Smooth muscle cell (in vitro differentiated cells): ENCODE results near the gene GP1BB. TPM values are rescaled to one million over a fixed set of nuclear protein-coding genes. Genes with fewer than 3 reads are reported as not detected.
"Not testable (repeated sequence)": the region's sequence is repeated elsewhere in the genome, so short reads cannot be mapped to it uniquely, and the experiment has no call there.

Experiments used
- DNase-seq: peaks from one replicate; lab custom pipeline; 2025; ENCODE audit not compliant: unreplicated experiment; lab: John Stamatoyannopoulos, UW
- H2AFZ ChIP-seq: fragments of 200-600 bp; sonication (generic); 2 replicates; pipeline ENCODE4 v1.6.0; 2016; ENCODE audit warnings: antibody characterized with exemption, low read depth, mild to moderate bottlenecking
- H3F3A ChIP-seq: fragments of 200-600 bp; sonication (generic); 2 replicates; pipeline ENCODE4 v1.6.0; 2017; ENCODE audit warnings: antibody characterized with exemption, low read depth
- H3K27ac ChIP-seq: fragments of 200-600 bp; sonication (generic); 2 replicates; pipeline ENCODE4 v1.5.1; 2016; ENCODE audit warnings: low read depth, mild to moderate bottlenecking
- H3K27me3 ChIP-seq: fragments of 200-600 bp; sonication (generic); 2 replicates; pipeline ENCODE4 v1.6.1; 2016; ENCODE audit warnings: low read depth, mild to moderate bottlenecking
- H3K36me3 ChIP-seq: fragments of 200-600 bp; sonication (generic); 2 replicates; pipeline ENCODE4 v1.5.1; 2016; ENCODE audit warnings: low read depth
- H3K4me1 ChIP-seq: fragments of 200-600 bp; sonication (generic); 2 replicates; pipeline ENCODE4 v1.5.1; 2016; ENCODE audit warnings: low read depth
- H3K4me2 ChIP-seq: fragments of 200-600 bp; sonication (generic); 2 replicates; pipeline ENCODE4 v1.6.0; 2016; ENCODE audit warnings: mild to moderate bottlenecking
- H3K4me3 ChIP-seq: fragments of 200-600 bp; sonication (generic); 2 replicates; pipeline ENCODE4 v1.5.1; 2016; ENCODE audit warnings: mild to moderate bottlenecking
- H3K79me2 ChIP-seq: fragments of 200-600 bp; sonication (generic); 2 replicates; pipeline ENCODE4 v1.6.0; 2016; ENCODE audit warnings: low read depth, mild to moderate bottlenecking
- H3K9ac ChIP-seq: fragments of 200-600 bp; sonication (generic); 2 replicates; pipeline ENCODE4 v1.6.0; 2016; ENCODE audit warnings: low read depth
- H3K9me3 ChIP-seq: fragments of 200-600 bp; sonication (generic); replicated peaks from 2 replicates; pipeline ENCODE4 v1.5.1; 2016; ENCODE audit warnings: low read depth
- H4K20me1 ChIP-seq: fragments of 200-600 bp; sonication (generic); 2 replicates; pipeline ENCODE4 v1.6.0; 2016; ENCODE audit warnings: low read depth
- CTCF ChIP-seq: fragments of 200-600 bp; sonication (generic); IDR thresholded peaks from 2 replicates; pipeline ENCODE4 v1.5.1; 2017; ENCODE audit warnings: borderline replicate concordance, mild to moderate bottlenecking, antibody characterized with exemption; ENCODE audit not compliant: insufficient read depth, poor library complexity, severe bottlenecking
- WGBS: methylation state at CpG from one replicate; pipeline ENCODE4 v1.1.7; 2016; ENCODE audit warnings: low lambda C conversion rate; 5-methylcytosine and 5-hydroxymethylcytosine counted together
- polyA plus RNA-seq: library from polyadenylated mRNA; unstranded; fragments of >200 nt; fragmentation: Nextera tagmentation; extraction: Ambion mirVana; gene quantifications from 2 replicates; pipeline ENCODE4 v1.2.1, GENCODE V29; 2016
- total RNA-seq: library from RNA; depleted of rRNA; stranded (reverse); fragments of >200 nt; gene quantifications from 2 replicates; pipeline ENCODE4 v1.2.3, GENCODE V29; 2014

GP1BB gene
- total and polyA plus RNA-seq, 2 experiments from 2014 or later = 0.94 to 9.7 TPM

GRCh38 chr22:19675428-19675827, 47.9 kb upstream of the GP1BB start:
- no peaks in the 10 kb centered on the region for H3F3A ChIP-seq
- TF ChIP-seq CTCF = no peak
- H3K9ac ChIP-seq = no peak overlapping the region
- no peak overlapping the region for H3K4me3 ChIP-seq
- 93% methylated on average over 7 of the region's 7 CpGs for WGBS
- no peak for DNase-seq
- H3K27me3 ChIP-seq = no peaks in the 10 kb centered on the region
- no peaks in the 10 kb centered on the region for H3K9me3 ChIP-seq
- H3K79me2 ChIP-seq = no peaks in the 10 kb centered on the region
- no peak overlapping the region for H3K27ac ChIP-seq
- no peaks in the 10 kb centered on the region for H3K36me3 ChIP-seq
- H3K4me1 ChIP-seq = no peaks in the 10 kb centered on the region
- no peak overlapping the region for H3K4me2 ChIP-seq
- H4K20me1 ChIP-seq = no peaks in the 10 kb centered on the region
- no peak overlapping the region for H2AFZ ChIP-seq

- H3K36me3 ChIP-seq, H3K27me3 ChIP-seq, H4K20me1 ChIP-seq, H2AFZ ChIP-seq, H3K9ac ChIP-seq, H3F3A ChIP-seq, H3K4me1 ChIP-seq, H3K9me3 ChIP-seq, H3K27ac ChIP-seq, DNase-seq, H3K4me2 ChIP-seq, H3K79me2 ChIP-seq, H3K4me3 ChIP-seq: not testable (repeated sequence)
- WGBS = 86% methylated on average over 1 of the region's 1 CpG
These were observed 46.9 kb upstream of the GP1BB start for GRCh38 chr22:19676437-19676836.

GRCh38 chr22:19678949-19679521, 44.3 kb upstream of the GP1BB start:
- 66% methylated on average over 11 of the region's 11 CpGs for WGBS
- H3K4me3 ChIP-seq = no peak overlapping the region
- TF ChIP-seq CTCF = no peak
- H2AFZ ChIP-seq = no peak overlapping the region
- H3K4me2 ChIP-seq = no peak overlapping the region
- H3K27me3 ChIP-seq = no peaks in the 10 kb centered on the region
- no peak for DNase-seq
- no peak overlapping the region for H3K27ac ChIP-seq
- no peaks in the 10 kb centered on the region for H3K9me3 ChIP-seq
- no peaks in the 10 kb centered on the region for H3K79me2 ChIP-seq
- no peaks in the 10 kb centered on the region for H3F3A ChIP-seq
- H3K36me3 ChIP-seq = no peaks in the 10 kb centered on the region
- no peaks in the 10 kb centered on the region for H4K20me1 ChIP-seq
- H3K9ac ChIP-seq = no peak overlapping the region
- H3K4me1 ChIP-seq = no peaks in the 10 kb centered on the region

- Histone ChIP-seq H3K27me3 (no peaks in the 10 kb centered on the region), H3K4me1 (no peaks in the 10 kb centered on the region), H3K9me3 (no peaks in the 10 kb centered on the region), H3F3A (no peaks in the 10 kb centered on the region), H4K20me1 (no peaks in the 10 kb centered on the region), H2AFZ (no peak overlapping the region), H3K27ac (no peak overlapping the region), H3K79me2 (no peaks in the 10 kb centered on the region), H3K9ac (no peak overlapping the region), H3K4me3 (no peak overlapping the region), H3K4me2 (no peak overlapping the region), H3K36me3 (no peaks in the 10 kb centered on the region)
- TF ChIP-seq CTCF = peak; percentile 65
- no peak for DNase-seq
- 45% methylated on average over 13 of the region's 14 CpGs for WGBS
These were observed 43.7 kb upstream of the GP1BB start for GRCh38 chr22:19679522-19680101.
